ENCODE data around the gene CFAP45. TPM values are rescaled to one million over a fixed set of nuclear protein-coding genes. Genes with fewer than 3 reads are reported as not detected.
A peak's percentile ranks its signal among the peaks of the same experiment; 100 is the strongest.

CFAP45 gene
- total RNA-seq (0.52 TPM), polyA plus RNA-seq (1.3 TPM)
- long read RNA-seq, donor 1, result 0 reads
- long read RNA-seq, donor 2, result 0 reads
- long read RNA-seq, donor 3, partial matches to known transcripts, result 5 of 5 reads
- long read RNA-seq, donor 3, other reads (novel, unspliced or antisense), result 0 of 5 reads
- long read RNA-seq, donor 4, result 0 reads
- long read RNA-seq, donor 5, partial matches to known transcripts, result 0 of 1 reads
- long read RNA-seq, donor 5, other reads (novel, unspliced or antisense), result 0 of 1 reads
- long read RNA-seq, donor 6, result 0 reads
- long read RNA-seq, donor 7, result 0 reads
- long read RNA-seq, donor 8, result 0 reads
- long read RNA-seq, donor 9, result 0 reads
- long read RNA-seq, donor 10, result 0 reads

- WGBS, result 67% methylated on average over 30 of the region's 30 CpGs
- no peaks in the 10 kb centered on the region for H3K9me3 ChIP-seq (ENCODE audit: control insufficient read depth in 2 of 2, insufficient read depth in 1 of 2, low read length in 1 of 2)
- H3K4me3 ChIP-seq (ENCODE audit: low read length in 2 of 2), result no peak within 1 kb of the TSS
- no peaks in the 10 kb centered on the region for H3K27me3 ChIP-seq (ENCODE audit: control insufficient read depth in 2 of 2, insufficient read depth in 1 of 2, low read length in 1 of 2)
- peak in 3 of 9 donors; percentile 53 to 67 (median 54) for DNase-seq (ENCODE audit: low read depth in 6 of 9, low spot score in 9 of 9)
- H3K36me3 ChIP-seq (ENCODE audit: control insufficient read depth in 2 of 2, insufficient read depth in 2 of 2, low read length in 1 of 2), result no peaks in the 10 kb centered on the region
- no peak within 1 kb of the TSS for H3K27ac ChIP-seq (ENCODE audit: low read depth in 1 of 2, low read length in 1 of 2)
- H3K4me1 ChIP-seq (ENCODE audit: control insufficient read depth in 2 of 2, insufficient read depth in 2 of 2, low read length in 2 of 2), result peaks cover 0 to 8% of the 10 kb centered on the region in 2 donors
Measured at GRCh38 chr1:159900086-159900680, at the start of gene CFAP45. TSS of gene CFAP45 (minus strand) at chr1:159900165. CDS start at chr1:159900098, 67 bp downstream.

GRCh38 chr1:159949123-159949522, 49.2 kb upstream of the CFAP45 start:
- WGBS, result 92% methylated on average over 6 of the region's 6 CpGs
- H3K36me3 ChIP-seq (ENCODE audit: control insufficient read depth in 2 of 2, insufficient read depth in 2 of 2, low read length in 1 of 2), result no peaks in the 10 kb centered on the region
- H3K27ac ChIP-seq (ENCODE audit: low read depth in 1 of 2, low read length in 1 of 2), result no peak overlapping the region
- no peak overlapping the region for H3K4me3 ChIP-seq (ENCODE audit: low read length in 2 of 2)
- H3K4me1 ChIP-seq (ENCODE audit: control insufficient read depth in 2 of 2, insufficient read depth in 2 of 2, low read length in 2 of 2), result peaks cover 6 to 15% of the 10 kb centered on the region in 2 donors
- H3K27me3 ChIP-seq (ENCODE audit: control insufficient read depth in 2 of 2, insufficient read depth in 1 of 2, low read length in 1 of 2), result peaks cover 3 to 39% of the 10 kb centered on the region in 2 donors
- DNase-seq (ENCODE audit: low read depth in 6 of 9, low spot score in 9 of 9), result no peak
- H3K9me3 ChIP-seq (ENCODE audit: control insufficient read depth in 2 of 2, insufficient read depth in 1 of 2, low read length in 1 of 2), result no peaks in the 10 kb centered on the region

DNA sequence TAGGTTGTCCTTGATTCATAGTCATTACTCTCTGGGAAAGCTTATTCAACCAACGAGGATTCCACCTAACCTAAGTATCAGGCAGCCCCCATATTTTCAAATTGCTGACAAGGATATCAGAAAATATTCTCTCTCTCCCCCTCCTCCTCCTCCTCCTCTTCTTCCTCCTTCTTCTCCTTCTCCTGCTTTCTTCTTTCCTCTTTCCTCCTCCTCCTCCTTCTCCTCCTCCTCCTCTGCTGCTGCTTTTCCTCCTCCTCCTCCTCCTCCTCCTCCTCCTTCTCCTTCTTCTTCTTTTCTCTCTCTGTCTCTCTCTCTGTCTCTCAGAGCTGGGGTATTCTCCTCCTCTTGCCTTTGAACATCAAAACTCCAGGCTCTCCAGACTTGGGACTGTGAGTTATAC, 48.0 kb upstream of the CFAP45 start:
- Histone ChIP-seq H3K4me3 (ENCODE audit: low read length in 2 of 2) (no peak overlapping the region), H3K27me3 (ENCODE audit: control insufficient read depth in 2 of 2, insufficient read depth in 1 of 2, low read length in 1 of 2) (peaks cover 3 to 44% of the 10 kb centered on the region in 2 donors), H3K36me3 (ENCODE audit: control insufficient read depth in 2 of 2, insufficient read depth in 2 of 2, low read length in 1 of 2) (no peaks in the 10 kb centered on the region), H3K4me1 (ENCODE audit: control insufficient read depth in 2 of 2, insufficient read depth in 2 of 2, low read length in 2 of 2) (peaks cover 6 to 15% of the 10 kb centered on the region in 2 donors), H3K27ac (ENCODE audit: low read depth in 1 of 2, low read length in 1 of 2) (no peak overlapping the region), H3K9me3 (ENCODE audit: control insufficient read depth in 2 of 2, insufficient read depth in 1 of 2, low read length in 1 of 2) (no peaks in the 10 kb centered on the region)
- WGBS, result 98% methylated on average over 1 of the region's 1 CpG
- no peak for DNase-seq (ENCODE audit: low read depth in 6 of 9, low spot score in 9 of 9)

DNA sequence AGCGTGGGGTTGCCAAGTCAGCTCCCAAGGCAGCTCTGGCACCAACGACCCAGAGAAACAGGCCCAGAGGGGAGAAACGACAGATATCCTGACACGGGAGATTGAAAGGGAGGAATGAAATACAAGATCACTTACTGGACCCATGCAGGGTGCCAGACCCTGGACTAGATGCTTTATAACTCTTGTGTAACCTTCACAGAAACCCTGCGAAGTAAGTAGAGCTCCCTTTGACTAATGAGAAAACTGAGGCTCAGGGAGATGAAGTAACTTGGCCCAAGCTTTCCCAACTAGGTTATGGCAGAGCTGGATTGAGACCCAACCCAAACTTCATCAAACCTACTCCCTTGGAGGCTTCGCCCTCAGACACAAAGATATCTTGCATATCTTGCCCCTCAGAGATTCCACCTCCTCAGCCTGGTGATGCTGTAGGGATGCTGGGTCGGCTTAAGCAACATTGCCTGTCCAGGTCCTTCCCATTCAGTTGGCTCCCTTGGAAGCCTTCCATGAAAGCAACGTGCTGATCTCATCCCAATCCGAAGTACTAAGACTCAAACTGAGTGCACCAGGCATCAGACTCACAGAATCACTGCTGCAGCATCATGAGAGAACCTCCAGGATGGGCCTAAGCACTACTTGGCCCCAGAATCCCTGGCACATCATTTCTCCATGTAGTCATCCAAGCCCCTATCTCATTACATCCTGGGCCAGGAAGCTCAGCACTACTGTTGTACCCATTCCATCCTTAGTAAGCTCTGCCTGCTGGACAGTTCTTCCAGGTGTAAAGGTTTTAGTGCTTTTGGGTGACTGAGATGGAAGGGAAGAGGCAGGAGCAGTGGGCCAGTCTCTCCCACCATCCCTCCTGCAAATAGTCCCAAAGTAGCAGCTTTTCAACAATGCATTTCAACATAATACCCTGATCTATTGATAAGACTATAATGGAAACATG, 46.5 kb upstream of the CFAP45 start:
- Histone ChIP-seq H3K4me1 (ENCODE audit: control insufficient read depth in 2 of 2, insufficient read depth in 2 of 2, low read length in 2 of 2) (peaks cover 6 to 15% of the 10 kb centered on the region in 2 donors), H3K9me3 (ENCODE audit: control insufficient read depth in 2 of 2, insufficient read depth in 1 of 2, low read length in 1 of 2) (no peaks in the 10 kb centered on the region), H3K4me3 (ENCODE audit: low read length in 2 of 2) (no peak overlapping the region), H3K36me3 (ENCODE audit: control insufficient read depth in 2 of 2, insufficient read depth in 2 of 2, low read length in 1 of 2) (no peaks in the 10 kb centered on the region), H3K27me3 (ENCODE audit: control insufficient read depth in 2 of 2, insufficient read depth in 1 of 2, low read length in 1 of 2) (peaks cover 3 to 40% of the 10 kb centered on the region in 2 donors), H3K27ac (ENCODE audit: low read depth in 1 of 2, low read length in 1 of 2) (no peak overlapping the region)
- WGBS, result 65% methylated on average over 9 of the region's 9 CpGs
- DNase-seq (ENCODE audit: low read depth in 6 of 9, low spot score in 9 of 9), result no peak

DNA sequence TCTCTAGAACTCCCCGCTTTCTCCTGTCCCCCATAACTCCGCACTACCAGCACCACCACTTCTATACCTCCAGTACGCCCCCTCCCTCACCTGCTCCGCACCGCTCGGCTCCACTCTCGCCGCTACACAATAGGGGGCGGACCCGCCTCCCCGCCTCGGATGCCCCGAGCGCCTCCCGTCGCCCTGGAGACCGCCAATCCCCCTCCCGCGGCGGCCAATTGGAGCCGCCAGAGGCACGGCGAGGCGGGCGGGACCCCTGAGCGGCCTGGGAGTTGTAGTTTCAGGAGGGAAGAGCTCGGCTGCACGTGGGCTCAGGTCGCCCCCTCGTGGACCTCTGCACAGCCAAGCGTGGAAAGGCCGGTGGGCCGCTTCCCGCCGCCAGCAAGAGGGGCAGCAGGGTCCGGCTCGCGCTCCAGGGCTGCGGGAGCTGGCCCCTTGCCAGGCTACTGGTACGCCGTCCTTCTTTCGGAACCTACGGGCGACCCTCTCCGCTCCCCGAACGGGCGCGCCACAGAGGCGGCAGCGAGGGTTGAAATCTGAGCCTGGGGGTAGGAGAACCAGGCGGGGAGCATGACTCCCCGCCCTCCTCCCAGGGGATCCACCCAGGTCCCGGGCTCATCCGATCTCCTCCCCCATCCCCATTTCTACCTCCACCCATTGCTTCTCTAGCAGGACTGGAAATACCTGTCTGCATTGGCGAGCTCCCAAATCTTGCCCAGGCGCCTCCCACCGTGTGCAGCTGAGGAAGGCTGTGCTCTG, 45.7 kb upstream of the CFAP45 start, which contains the start of gene IGSF9:
IGSF9 (minus strand) TSS at position 131 of the 759 bp plus-strand sequence. CDS start 2,159 bp downstream, outside the sequence.
- peaks cover 3 to 40% of the 10 kb centered on the region in 2 donors for H3K27me3 ChIP-seq (ENCODE audit: control insufficient read depth in 2 of 2, insufficient read depth in 1 of 2, low read length in 1 of 2)
- H3K36me3 ChIP-seq (ENCODE audit: control insufficient read depth in 2 of 2, insufficient read depth in 2 of 2, low read length in 1 of 2), result no peaks in the 10 kb centered on the region
- H3K27ac ChIP-seq (ENCODE audit: low read depth in 1 of 2, low read length in 1 of 2), result no peak within 1 kb of the TSS
- H3K4me3 ChIP-seq (ENCODE audit: low read length in 2 of 2), result peak within 1 kb of the TSS; percentile 18 to 37
- no peaks in the 10 kb centered on the region for H3K9me3 ChIP-seq (ENCODE audit: control insufficient read depth in 2 of 2, insufficient read depth in 1 of 2, low read length in 1 of 2)
- peak in 8 of 9 donors; percentile 63 to 94 (median 88) for DNase-seq (ENCODE audit: low read depth in 6 of 9, low spot score in 9 of 9)
- WGBS, result 3% methylated on average over 58 of the region's 58 CpGs
- peaks cover 6 to 19% of the 10 kb centered on the region in 2 donors for H3K4me1 ChIP-seq (ENCODE audit: control insufficient read depth in 2 of 2, insufficient read depth in 2 of 2, low read length in 2 of 2)

DNA sequence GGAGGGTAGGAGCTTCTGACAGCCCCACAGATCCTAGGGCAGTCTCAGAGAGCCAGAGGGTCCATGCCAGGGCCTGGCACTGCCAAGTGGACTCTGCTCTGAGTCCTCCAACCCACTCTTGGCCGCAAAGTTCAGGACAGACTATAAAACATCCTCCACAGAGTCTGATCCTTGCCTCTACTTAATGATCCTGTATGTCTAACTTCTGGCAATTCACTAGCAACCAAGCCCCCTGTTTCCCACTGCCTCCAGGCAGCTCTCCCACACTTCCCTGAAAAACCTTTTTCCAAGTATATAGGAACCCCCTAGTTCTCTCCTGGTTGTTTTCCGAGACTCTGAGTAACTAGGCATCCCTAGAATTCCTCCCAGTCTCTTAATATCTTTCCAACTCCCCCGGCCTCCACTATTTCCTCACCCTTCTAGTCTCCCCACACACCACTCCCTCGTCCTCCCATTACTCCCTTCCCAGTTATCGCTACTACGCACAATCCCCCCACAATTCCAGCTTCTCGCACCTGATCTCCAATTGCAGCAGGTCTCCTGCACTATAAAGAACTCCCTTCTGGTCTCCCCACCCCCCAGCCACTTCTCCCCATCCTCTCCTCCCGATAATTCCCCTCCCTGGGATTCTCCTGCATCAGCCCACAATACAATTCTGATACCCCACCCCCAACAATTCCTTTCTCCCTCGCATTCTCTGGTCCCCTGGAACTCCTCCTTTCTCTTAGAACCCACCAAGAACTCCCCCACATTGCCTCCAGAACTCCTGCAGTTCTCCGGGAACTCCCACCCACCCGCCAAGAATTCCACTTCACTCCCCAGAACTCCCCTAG, 44.9 kb upstream of the CFAP45 start:
- Histone ChIP-seq H3K9me3 (ENCODE audit: control insufficient read depth in 2 of 2, insufficient read depth in 1 of 2, low read length in 1 of 2) (no peaks in the 10 kb centered on the region), H3K27ac (ENCODE audit: low read depth in 1 of 2, low read length in 1 of 2) (no peak overlapping the region), H3K36me3 (ENCODE audit: control insufficient read depth in 2 of 2, insufficient read depth in 2 of 2, low read length in 1 of 2) (no peaks in the 10 kb centered on the region), H3K4me3 (ENCODE audit: low read length in 2 of 2) (peak overlapping the region; percentile 18 to 37), H3K4me1 (ENCODE audit: control insufficient read depth in 2 of 2, insufficient read depth in 2 of 2, low read length in 2 of 2) (peaks cover 4 to 16% of the 10 kb centered on the region in 2 donors), H3K27me3 (ENCODE audit: control insufficient read depth in 2 of 2, insufficient read depth in 1 of 2, low read length in 1 of 2) (peaks cover 3 to 40% of the 10 kb centered on the region in 2 donors)
- DNase-seq (ENCODE audit: low read depth in 6 of 9, low spot score in 9 of 9), result no peak
- WGBS, result 47% methylated on average over 11 of the region's 11 CpGs

- peaks cover 4 to 16% of the 10 kb centered on the region in 2 donors for H3K4me1 ChIP-seq (ENCODE audit: control insufficient read depth in 2 of 2, insufficient read depth in 2 of 2, low read length in 2 of 2)
- no peak overlapping the region for H3K27ac ChIP-seq (ENCODE audit: low read depth in 1 of 2, low read length in 1 of 2)
- no peak for DNase-seq (ENCODE audit: low read depth in 6 of 9, low spot score in 9 of 9)
- H3K36me3 ChIP-seq (ENCODE audit: control insufficient read depth in 2 of 2, insufficient read depth in 2 of 2, low read length in 1 of 2), result no peaks in the 10 kb centered on the region
- H3K27me3 ChIP-seq (ENCODE audit: control insufficient read depth in 2 of 2, insufficient read depth in 1 of 2, low read length in 1 of 2), result peaks cover 3 to 40% of the 10 kb centered on the region in 2 donors
- H3K9me3 ChIP-seq (ENCODE audit: control insufficient read depth in 2 of 2, insufficient read depth in 1 of 2, low read length in 1 of 2), result no peaks in the 10 kb centered on the region
- H3K4me3 ChIP-seq (ENCODE audit: low read length in 2 of 2), result no peak overlapping the region
- WGBS, result 80% methylated on average over 9 of the region's 9 CpGs
Measured at GRCh38 chr1:159943908-159944622, 44.1 kb upstream of the CFAP45 start.
